Measurements from ENCODE around the gene PGLYRP2.

PGLYRP2 gene

DNA sequence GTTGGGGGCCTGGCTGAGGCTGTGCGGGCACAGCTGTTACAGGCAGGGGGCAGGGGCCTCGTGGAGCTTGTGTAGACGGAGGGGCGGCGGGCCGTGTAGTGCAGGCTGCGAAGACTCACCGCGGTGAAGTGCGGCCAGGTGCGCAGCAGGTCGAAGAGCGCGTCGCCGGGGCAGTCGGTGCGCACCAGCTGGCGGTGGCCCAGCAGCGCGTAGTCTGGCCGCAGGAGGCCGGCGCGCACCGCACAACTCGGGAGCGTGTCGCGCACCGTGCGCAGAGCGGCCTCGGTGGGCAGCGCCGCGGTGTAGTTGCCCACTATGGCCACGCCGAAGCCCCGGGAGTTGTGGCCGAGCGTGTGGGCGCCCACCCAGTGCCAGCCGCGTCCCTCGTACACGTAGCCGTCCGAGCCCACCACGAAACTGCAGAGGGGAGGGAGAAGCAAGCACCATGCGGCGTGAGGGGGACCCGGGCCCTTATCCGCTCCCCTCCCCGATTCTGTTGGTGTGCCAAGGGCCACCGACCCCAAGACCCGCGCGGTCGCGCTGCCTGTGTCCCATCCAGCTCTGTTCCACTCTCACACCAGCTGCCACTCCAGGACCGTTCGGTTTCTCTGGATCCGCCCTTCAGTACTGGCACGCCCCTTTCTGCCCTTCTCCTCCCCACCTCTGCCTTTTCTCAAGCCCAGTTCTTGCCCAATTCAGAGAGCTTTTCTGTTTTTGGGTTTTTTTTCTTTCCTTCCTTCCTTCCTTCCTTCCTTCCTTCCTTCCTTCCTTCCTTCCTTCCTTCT, 9.6 kb downstream of the PGLYRP2 start:
- Histone ChIP-seq H3K27me3 (replicated peaks; ENCODE audit: insufficient read depth, low read length) (no peaks in the 10 kb centered on the region), H3K4me2 (ENCODE audit: low read depth, low read length) (peak overlapping the region; percentile 37; the same call in 1 of the 2 replicates), H3K9ac (ENCODE audit: low read length) (no peak overlapping the region), H3K4me1 (ENCODE audit: low read length) (peaks cover 22% of the 10 kb centered on the region), H3K9me2 (replicated peaks; ENCODE audit: insufficient read depth, low read length) (no peaks in the 10 kb centered on the region), H4K20me1 (ENCODE audit: insufficient read depth, low read length) (no peaks in the 10 kb centered on the region), H3K36me3 (replicated peaks; ENCODE audit: insufficient read depth, low read length) (no peaks in the 10 kb centered on the region), H3K9me3 (replicated peaks; ENCODE audit: insufficient read depth, low read length) (no peaks in the 10 kb centered on the region), H3F3A (ENCODE audit: insufficient read depth, low read length) (peaks cover 21% of the 10 kb centered on the region), H3K4me3 (ENCODE audit: low read length) (no peak overlapping the region), H3K79me2 (ENCODE audit: low read length) (peaks cover 5% of the 10 kb centered on the region), H3K27ac (ENCODE audit: low read length) (no peak overlapping the region), H2AFZ (ENCODE audit: low read length) (no peak overlapping the region)
- DNase-seq, result no peak
- TF ChIP-seq EZH2phosphoT487 (IDR thresholded peaks at IDR 0.05; ENCODE audit: low read length), result no peak
- no peak for TF ChIP-seq EZH2 (optimal IDR thresholded peaks at IDR 0.05; ENCODE audit: low read depth, low read length)
- no peak for TF ChIP-seq CTCF (IDR thresholded peaks at IDR 0.05; ENCODE audit: low read length)

DNA sequence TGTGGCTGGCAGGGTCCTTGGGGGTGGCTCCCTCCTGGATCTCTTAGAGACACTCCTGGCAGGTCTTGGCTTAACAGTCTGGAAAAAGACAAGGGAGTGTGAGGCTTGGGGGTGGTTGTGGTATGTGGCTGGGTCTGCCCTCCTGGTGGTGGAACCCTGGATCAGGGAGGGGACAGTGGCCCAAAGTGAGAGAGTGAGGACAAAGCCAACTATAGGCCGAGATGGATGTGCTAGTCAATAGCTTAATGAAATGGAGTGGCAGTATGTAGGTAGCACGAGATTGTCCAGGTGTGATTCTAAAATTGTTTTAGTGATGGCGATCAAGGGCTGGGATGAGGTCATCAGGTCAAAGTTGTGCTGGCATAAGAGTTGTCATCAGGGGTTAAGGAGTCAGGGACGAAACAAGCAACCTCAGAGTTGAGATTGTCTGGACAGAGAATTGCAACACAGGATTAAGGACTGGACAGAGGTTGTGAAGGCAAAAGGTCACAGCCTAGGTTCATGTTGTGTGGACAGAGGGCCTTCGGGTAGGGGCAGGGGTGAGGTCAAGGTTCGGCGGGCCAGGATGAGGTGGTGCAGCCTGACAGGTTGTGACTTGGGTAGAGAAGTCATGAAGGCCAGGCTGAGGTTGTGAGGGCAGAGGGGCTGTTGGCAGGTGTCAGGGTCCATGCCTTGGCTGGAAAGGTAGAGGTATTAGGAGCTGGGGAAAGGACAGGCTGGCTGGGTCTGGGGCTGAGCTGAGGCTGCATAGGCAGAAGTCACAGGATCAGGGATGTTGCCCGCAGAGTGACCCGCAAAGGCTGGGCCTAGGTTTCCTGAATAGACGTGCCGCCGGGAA, 10.4 kb downstream of the PGLYRP2 start:
- no peaks in the 10 kb centered on the region for H3K27me3 ChIP-seq (replicated peaks; ENCODE audit: insufficient read depth, low read length)
- TF ChIP-seq EZH2phosphoT487 (IDR thresholded peaks at IDR 0.05; ENCODE audit: low read length) (no peak), EZH2 (optimal IDR thresholded peaks at IDR 0.05; ENCODE audit: low read depth, low read length) (no peak), CTCF (IDR thresholded peaks at IDR 0.05; ENCODE audit: low read length) (no peak)
- no peak for DNase-seq

DNA sequence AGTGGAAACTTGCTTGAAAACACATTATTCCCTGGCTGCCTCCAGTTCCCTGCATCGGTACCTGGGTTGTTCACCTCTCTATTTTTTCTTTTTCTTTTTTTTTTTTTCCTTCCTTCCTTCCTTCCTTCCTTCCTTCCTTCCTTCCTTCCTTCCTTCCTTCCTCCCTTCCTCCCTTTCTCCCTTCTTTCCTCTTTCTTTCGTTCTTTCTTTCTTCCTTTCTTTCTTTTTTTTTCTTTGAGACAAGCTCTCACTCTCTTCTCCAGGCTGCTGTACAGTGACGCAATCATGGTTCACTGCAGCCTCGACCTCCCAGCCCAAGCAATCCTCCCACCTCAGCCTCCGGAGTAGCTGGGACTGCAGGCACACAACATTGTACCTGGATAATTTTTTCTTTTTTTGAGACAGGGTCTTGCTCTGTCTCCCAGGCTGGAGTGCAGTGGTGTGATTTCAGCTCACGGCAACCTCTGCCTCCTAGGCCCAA, 11.5 kb downstream of the PGLYRP2 start:
- no peak for DNase-seq
- Histone ChIP-seq H3K9ac (ENCODE audit: low read length) (no peak overlapping the region), H2AFZ (ENCODE audit: low read length) (no peak overlapping the region), H3K27ac (ENCODE audit: low read length) (peak overlapping the region; percentile 88; the same call in 1 of the 2 replicates), H3K9me3 (replicated peaks; ENCODE audit: insufficient read depth, low read length) (no peaks in the 10 kb centered on the region), H3F3A (ENCODE audit: insufficient read depth, low read length) (peaks cover 29% of the 10 kb centered on the region), H3K9me2 (replicated peaks; ENCODE audit: insufficient read depth, low read length) (no peaks in the 10 kb centered on the region), H3K4me3 (ENCODE audit: low read length) (no peak overlapping the region), H4K20me1 (ENCODE audit: insufficient read depth, low read length) (no peaks in the 10 kb centered on the region), H3K4me2 (ENCODE audit: low read depth, low read length) (peak overlapping the region; percentile 30; the same call in 1 of the 2 replicates), H3K36me3 (replicated peaks; ENCODE audit: insufficient read depth, low read length) (no peaks in the 10 kb centered on the region), H3K79me2 (ENCODE audit: low read length) (peaks cover 24% of the 10 kb centered on the region), H3K4me1 (ENCODE audit: low read length) (peaks cover 24% of the 10 kb centered on the region), H3K27me3 (replicated peaks; ENCODE audit: insufficient read depth, low read length) (no peaks in the 10 kb centered on the region)
- TF ChIP-seq EZH2phosphoT487 (IDR thresholded peaks at IDR 0.05; ENCODE audit: low read length), result no peak
- TF ChIP-seq EZH2 (optimal IDR thresholded peaks at IDR 0.05; ENCODE audit: low read depth, low read length), result no peak
- no peak for TF ChIP-seq CTCF (IDR thresholded peaks at IDR 0.05; ENCODE audit: low read length)

More for the DNA sequence above, 10.4 kb downstream of the PGLYRP2 start:
- Histone ChIP-seq H3F3A (ENCODE audit: insufficient read depth, low read length) (peaks cover 28% of the 10 kb centered on the region), H3K9me3 (replicated peaks; ENCODE audit: insufficient read depth, low read length) (no peaks in the 10 kb centered on the region), H2AFZ (ENCODE audit: low read length) (no peak overlapping the region), H3K27ac (ENCODE audit: low read length) (no peak overlapping the region), H3K4me1 (ENCODE audit: low read length) (peaks cover 24% of the 10 kb centered on the region), H3K79me2 (ENCODE audit: low read length) (peaks cover 13% of the 10 kb centered on the region), H3K4me2 (ENCODE audit: low read depth, low read length) (no peak overlapping the region), H3K9me2 (replicated peaks; ENCODE audit: insufficient read depth, low read length) (no peaks in the 10 kb centered on the region), H4K20me1 (ENCODE audit: insufficient read depth, low read length) (no peaks in the 10 kb centered on the region), H3K9ac (ENCODE audit: low read length) (no peak overlapping the region), H3K4me3 (ENCODE audit: low read length) (no peak overlapping the region), H3K36me3 (replicated peaks; ENCODE audit: insufficient read depth, low read length) (no peaks in the 10 kb centered on the region)

Measured in MM.1S (cell line).